ENCODE results near the gene SORT1. TPM values are rescaled to one million over a fixed set of nuclear protein-coding genes. Genes with fewer than 3 reads are reported as not detected.
"Not testable (repeated sequence)": the region's sequence is repeated elsewhere in the genome, so short reads cannot be mapped to it uniquely, and the experiment has no call there.

SORT1 gene
- total RNA-seq, 1 experiment from 2014 or later, result 11.2 TPM

GRCh38 chr1:109331113-109331512 lies 66.6 kb downstream of the SORT1 start:
- peaks cover 3% of the 10 kb centered on the region; the same call in 1 of the 2 replicates for H3K9me3 ChIP-seq (replicated peaks)
- no peak overlapping the region for H3K27ac ChIP-seq
- H3K27me3 ChIP-seq (replicated peaks), result no peaks in the 10 kb centered on the region
- DNase-seq (ENCODE audit: low read depth in 1 of 2, low spot score in 2 of 2), result no peak
- H3K4me1 ChIP-seq (replicated peaks), result no peaks in the 10 kb centered on the region
- no peak overlapping the region for H3K4me3 ChIP-seq
- H3K36me3 ChIP-seq, result peaks cover 20% of the 10 kb centered on the region

- H3K36me3 ChIP-seq, result peaks cover 11% of the 10 kb centered on the region
- peaks cover 3% of the 10 kb centered on the region; the same call in 1 of the 2 replicates for H3K9me3 ChIP-seq (replicated peaks)
- H3K4me1 ChIP-seq (replicated peaks), result no peaks in the 10 kb centered on the region
- H3K27me3 ChIP-seq (replicated peaks), result no peaks in the 10 kb centered on the region
- no peak overlapping the region for H3K4me3 ChIP-seq
- no peak overlapping the region for H3K27ac ChIP-seq
- peak in 1 of 2 experiments; percentile 16 for DNase-seq (ENCODE audit: low read depth in 1 of 2, low spot score in 2 of 2)
Measured at GRCh38 chr1:109327285-109327684, 70.4 kb downstream of the SORT1 start.

GRCh38 chr1:109322974-109323373 lies 74.7 kb downstream of the SORT1 start:
- no peak overlapping the region for H3K4me3 ChIP-seq
- H3K9me3 ChIP-seq (replicated peaks), result no peaks in the 10 kb centered on the region
- H3K36me3 ChIP-seq, result peaks cover 8% of the 10 kb centered on the region
- H3K4me1 ChIP-seq (replicated peaks), result no peaks in the 10 kb centered on the region
- no peak for DNase-seq (ENCODE audit: low read depth in 1 of 2, low spot score in 2 of 2)
- H3K27me3 ChIP-seq (replicated peaks), result no peaks in the 10 kb centered on the region
- no peak overlapping the region for H3K27ac ChIP-seq

- Histone ChIP-seq H3K36me3 (peaks cover 6% of the 10 kb centered on the region), H3K4me3 (no peak overlapping the region), H3K27ac (no peak overlapping the region), H3K9me3 (replicated peaks) (no peaks in the 10 kb centered on the region), H3K4me1 (replicated peaks) (no peaks in the 10 kb centered on the region), H3K27me3 (replicated peaks) (no peaks in the 10 kb centered on the region)
- no peak for DNase-seq (ENCODE audit: low read depth in 1 of 2, low spot score in 2 of 2)
Measured at GRCh38 chr1:109319114-109319513, 78.6 kb downstream of the SORT1 start.

DNA sequence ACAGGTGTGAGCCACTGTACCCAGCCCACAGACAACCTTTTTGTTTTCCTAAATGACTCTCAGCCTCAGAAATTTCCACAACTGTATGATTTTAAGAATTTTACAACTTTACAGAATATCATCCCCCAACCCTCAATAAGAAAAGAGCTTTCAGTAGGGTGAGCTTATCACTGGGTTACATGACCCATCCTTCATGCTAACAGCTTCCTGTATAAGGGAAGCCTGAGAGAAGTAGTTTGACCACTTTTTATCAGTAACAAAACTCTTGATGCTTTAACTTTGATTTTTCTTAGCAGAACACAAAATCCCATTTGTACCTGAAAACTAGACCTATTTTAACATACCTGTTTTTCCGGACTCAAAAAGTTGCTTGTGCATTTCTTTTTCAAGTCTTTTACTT lies 81.2 kb downstream of the SORT1 start:
- Histone ChIP-seq H3K27ac (no peak overlapping the region), H3K4me3 (no peak overlapping the region), H3K9me3 (replicated peaks) (no peaks in the 10 kb centered on the region), H3K27me3 (replicated peaks) (no peaks in the 10 kb centered on the region), H3K4me1 (replicated peaks) (no peaks in the 10 kb centered on the region), H3K36me3 (peaks cover 7% of the 10 kb centered on the region; the same call in 1 of the 2 replicates)
- no peak for DNase-seq (ENCODE audit: low read depth in 1 of 2, low spot score in 2 of 2)

DNA sequence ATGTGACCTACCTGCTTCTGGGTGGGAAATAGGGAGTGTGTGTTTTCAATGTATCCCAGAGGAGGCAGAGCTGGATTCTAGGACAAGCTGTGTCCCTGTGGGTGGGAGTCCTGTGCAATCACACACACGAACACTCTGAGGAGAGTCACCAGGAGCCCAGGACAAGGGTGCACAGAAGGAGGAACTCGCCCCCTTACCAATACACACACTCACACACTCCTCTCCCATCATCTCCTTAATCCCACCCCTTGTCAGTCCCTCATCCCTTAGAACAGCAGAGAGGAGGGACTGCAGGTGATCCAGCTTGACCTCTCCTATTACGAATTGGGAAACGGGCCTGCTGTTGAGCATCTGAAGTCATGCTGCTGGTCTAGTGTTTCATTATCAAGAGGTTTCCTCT lies 82.4 kb downstream of the SORT1 start:
- H3K36me3 ChIP-seq, result peaks cover 7% of the 10 kb centered on the region; the same call in 1 of the 2 replicates
- no peak for DNase-seq (ENCODE audit: low read depth in 1 of 2, low spot score in 2 of 2)

GRCh38 chr1:109314795-109315194 lies 82.9 kb downstream of the SORT1 start:
- Histone ChIP-seq H3K4me1 (replicated peaks) (no peaks in the 10 kb centered on the region), H3K27me3 (replicated peaks) (no peaks in the 10 kb centered on the region), H3K9me3 (replicated peaks) (no peaks in the 10 kb centered on the region), H3K27ac (no peak overlapping the region), H3K36me3 (peaks cover 7% of the 10 kb centered on the region; the same call in 1 of the 2 replicates), H3K4me3 (no peak overlapping the region)
- DNase-seq (ENCODE audit: low read depth in 1 of 2, low spot score in 2 of 2), result no peak

More for the DNA sequence above, 82.4 kb downstream of the SORT1 start:
- H3K4me1 ChIP-seq (replicated peaks), result no peaks in the 10 kb centered on the region
- H3K27ac ChIP-seq, result no peak overlapping the region
- no peaks in the 10 kb centered on the region for H3K27me3 ChIP-seq (replicated peaks)
- H3K9me3 ChIP-seq (replicated peaks), result no peaks in the 10 kb centered on the region
- H3K4me3 ChIP-seq, result no peak overlapping the region

DNA sequence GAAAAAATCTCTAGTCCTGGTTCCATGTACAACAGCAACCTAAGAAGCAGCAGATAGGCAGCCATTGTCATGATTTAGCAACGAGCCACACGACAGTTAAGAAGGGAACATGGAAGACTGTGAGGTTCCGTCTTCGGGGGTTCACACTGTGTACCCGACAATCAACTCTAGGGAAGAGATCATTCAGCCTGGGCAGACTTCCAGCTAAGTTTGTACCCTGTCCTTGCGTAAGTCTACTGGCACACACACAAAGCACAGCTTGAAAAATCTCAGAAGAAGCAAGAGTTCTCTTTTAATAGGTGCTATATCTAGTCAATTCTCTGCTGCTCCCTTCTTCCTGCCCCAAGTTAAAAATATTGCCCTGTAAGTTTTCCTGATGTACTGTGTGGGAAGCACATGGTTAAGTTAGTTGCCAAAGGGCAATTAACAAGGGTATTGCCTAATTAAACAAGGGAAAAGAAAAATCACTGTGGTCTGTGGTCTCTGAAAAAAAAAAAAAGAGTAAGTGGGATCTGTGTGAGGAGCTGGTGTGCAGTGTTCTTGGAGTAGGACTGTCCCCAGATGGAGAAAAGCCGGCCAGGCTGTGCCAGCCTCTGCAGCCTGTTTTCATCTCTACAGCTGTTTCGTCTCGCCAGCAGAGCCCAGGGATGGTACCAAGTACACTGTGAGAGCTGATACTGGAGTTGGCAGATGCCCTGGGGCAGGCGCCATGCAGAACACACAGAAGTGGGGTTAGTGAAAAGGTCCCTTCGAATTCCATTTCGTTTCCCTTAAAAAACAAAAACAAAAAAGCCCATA lies 84.5 kb downstream of the SORT1 start:
- Histone ChIP-seq H3K4me1 (replicated peaks) (no peaks in the 10 kb centered on the region), H3K9me3 (replicated peaks) (no peaks in the 10 kb centered on the region), H3K36me3 (peaks cover 7% of the 10 kb centered on the region; the same call in 1 of the 2 replicates), H3K27ac (no peak overlapping the region), H3K27me3 (replicated peaks) (no peaks in the 10 kb centered on the region), H3K4me3 (no peak overlapping the region)
- DNase-seq (ENCODE audit: low read depth in 1 of 2, low spot score in 2 of 2), result no peak

DNA sequence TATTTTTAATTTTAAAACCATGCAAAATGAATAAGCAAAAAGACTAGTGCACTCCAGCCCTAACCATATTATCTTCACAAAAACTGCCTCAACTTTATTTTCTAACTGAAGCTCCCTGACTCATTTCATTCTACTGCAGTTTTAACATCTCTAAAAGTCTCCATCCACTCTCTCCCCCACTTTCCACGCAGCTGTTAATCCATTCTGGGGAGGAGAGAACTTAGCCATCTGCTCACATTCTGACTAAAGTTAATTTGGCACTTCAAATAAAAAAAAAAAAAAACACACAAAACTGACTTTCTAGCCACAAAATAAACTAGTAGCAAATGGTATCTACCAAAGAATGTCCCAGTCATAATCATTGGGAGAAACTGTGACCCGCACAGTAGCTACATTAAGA lies 85.5 kb downstream of the SORT1 start:
- H3K27me3 ChIP-seq (replicated peaks), result no peaks in the 10 kb centered on the region
- DNase-seq (ENCODE audit: low read depth in 1 of 2, low spot score in 2 of 2), result no peak
- H3K9me3 ChIP-seq (replicated peaks), result no peaks in the 10 kb centered on the region
- H3K4me1 ChIP-seq (replicated peaks), result no peaks in the 10 kb centered on the region
- no peak overlapping the region for H3K27ac ChIP-seq
- peaks cover 7% of the 10 kb centered on the region; the same call in 1 of the 2 replicates for H3K36me3 ChIP-seq
- no peak overlapping the region for H3K4me3 ChIP-seq

DNA sequence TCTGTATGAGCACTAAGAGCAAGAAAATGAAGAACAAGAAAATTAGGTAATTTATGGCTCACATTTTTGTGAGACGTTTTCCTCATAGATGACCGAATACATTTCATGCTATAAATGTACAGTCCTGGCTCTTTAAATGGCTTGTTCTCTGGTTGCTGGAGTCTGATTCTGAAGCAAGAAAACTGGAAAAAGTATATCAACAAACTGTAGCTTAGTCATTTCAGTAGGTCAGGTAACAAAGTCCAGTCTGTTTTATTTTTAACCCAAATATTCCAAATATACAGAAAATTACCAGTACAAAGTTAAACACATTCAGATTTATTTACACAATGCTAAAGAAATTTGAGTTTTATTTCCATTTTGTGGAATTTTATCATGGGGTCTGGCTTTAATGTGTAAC lies 88.4 kb downstream of the SORT1 start:
- H3K4me3 ChIP-seq, result no peak overlapping the region
- no peaks in the 10 kb centered on the region for H3K9me3 ChIP-seq (replicated peaks)
- no peak overlapping the region for H3K27ac ChIP-seq
- peaks cover 3% of the 10 kb centered on the region; the same call in 1 of the 2 replicates for H3K36me3 ChIP-seq
- H3K4me1 ChIP-seq (replicated peaks), result no peaks in the 10 kb centered on the region
- DNase-seq (ENCODE audit: low read depth in 1 of 2, low spot score in 2 of 2), result no peak
- H3K27me3 ChIP-seq (replicated peaks), result no peaks in the 10 kb centered on the region

DNA sequence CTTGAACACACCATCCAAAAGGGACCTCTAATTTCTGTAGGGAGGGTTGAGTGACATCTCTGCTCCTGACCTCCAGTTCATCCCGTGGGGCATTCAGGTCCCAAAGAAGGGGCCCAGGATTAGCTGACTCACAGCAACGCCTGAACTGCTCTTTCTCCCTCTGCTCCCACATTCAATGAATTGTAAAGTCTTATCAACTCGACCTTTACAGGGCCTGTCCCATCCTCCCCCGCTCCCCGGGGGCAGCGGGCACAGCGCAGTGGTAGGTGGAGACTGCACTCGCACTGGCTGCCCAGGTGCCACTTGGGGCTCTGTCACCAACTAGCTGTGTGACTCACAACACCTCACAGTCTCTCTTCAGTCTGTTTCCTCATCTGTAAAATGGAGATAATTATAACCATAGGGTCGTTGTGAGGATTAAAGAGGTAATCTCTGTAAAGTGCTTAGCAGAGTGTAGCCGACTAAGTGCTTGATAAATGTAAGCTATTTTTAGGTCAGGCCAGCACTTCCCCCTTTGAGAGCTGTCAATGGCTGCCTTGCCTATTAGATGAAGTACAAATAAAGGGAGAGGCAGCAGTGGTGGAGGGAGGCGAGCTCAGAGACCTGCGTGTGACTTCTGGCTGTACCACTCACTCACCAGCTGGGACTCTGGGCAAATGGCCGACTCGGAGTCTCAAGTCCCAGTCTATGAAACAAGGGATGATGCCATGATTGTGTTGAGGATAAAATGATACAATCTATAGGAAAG lies 90.3 kb downstream of the SORT1 start:
- Histone ChIP-seq H3K4me1 (replicated peaks) (no peaks in the 10 kb centered on the region), H3K4me3 (no peak overlapping the region), H3K9me3 (replicated peaks) (no peaks in the 10 kb centered on the region), H3K27me3 (replicated peaks) (no peaks in the 10 kb centered on the region), H3K27ac (no peak overlapping the region), H3K36me3 (no peaks in the 10 kb centered on the region)
- no peak for DNase-seq (ENCODE audit: low read depth in 1 of 2, low spot score in 2 of 2)

GRCh38 chr1:109306832-109307273 lies 90.9 kb downstream of the SORT1 start, which contains the start of gene MYBPHL:
Gene MYBPHL (minus strand): TSS chr1:109307011. CDS start chr1:109306991, 20 bp downstream.
- H3K9me3 ChIP-seq (replicated peaks), result no peaks in the 10 kb centered on the region
- no peaks in the 10 kb centered on the region for H3K4me1 ChIP-seq (replicated peaks)
- H3K27me3 ChIP-seq (replicated peaks), result no peaks in the 10 kb centered on the region
- H3K27ac ChIP-seq, result no peak within 1 kb of the TSS
- no peak within 1 kb of the TSS for H3K4me3 ChIP-seq
- H3K36me3 ChIP-seq, result no peaks in the 10 kb centered on the region
- no peak for DNase-seq (ENCODE audit: low read depth in 1 of 2, low spot score in 2 of 2)

- H3K9me3 ChIP-seq (replicated peaks); DNase-seq (ENCODE audit: low read depth in 1 of 2, low spot score in 2 of 2); H3K27ac ChIP-seq; H3K27me3 ChIP-seq (replicated peaks); H3K36me3 ChIP-seq; H3K4me3 ChIP-seq; H3K4me1 ChIP-seq (replicated peaks): not testable (repeated sequence)
Measured at GRCh38 chr1:109305991-109306390, 91.7 kb downstream of the SORT1 start.
